Bronchial epithelial cell (primary cell): Measurements from ENCODE around the gene TRAPPC2L. TPM values are rescaled to one million over a fixed set of nuclear protein-coding genes. Genes with fewer than 3 reads are reported as not detected.

Experiments used
- DNase-seq: peaks from one replicate; pipeline ENCODE4 v3.0.0-alpha.2; 2010; ENCODE audit warnings: low read depth
- FAIRE-seq: peaks from 2 replicates; lab custom pipeline; 2011; peaks lifted over from hg19 to GRCh38; lab: Jason Lieb, UNC
- H3K27me3 ChIP-seq: 2 replicates; pipeline ENCODE4 v1.5.1; 2011; ENCODE audit warnings: low read length; ENCODE audit not compliant: control insufficient read depth, insufficient read depth
- H3K36me3 ChIP-seq: 2 replicates; pipeline ENCODE4 v1.5.1; 2011; ENCODE audit warnings: low read length; ENCODE audit not compliant: control insufficient read depth, insufficient read depth
- H3K4me3 ChIP-seq: 2 replicates; pipeline ENCODE4 v1.5.1; 2011; ENCODE audit warnings: mild to moderate bottlenecking, low read depth, low read length, control low read depth
- total RNA-seq: library from RNA; depleted of rRNA; stranded (reverse); fragments of >200 nt; gene quantifications from 2 replicates; pipeline ENCODE4 v1.2.1, GENCODE V29; 2014
- TF ChIP-seq, protein P1 (sequence below): IDR thresholded peaks from 2 replicates; pipeline ENCODE4 v1.5.1; 2011; ENCODE audit warnings: mild to moderate bottlenecking, moderate library complexity, low read length, control low read depth, inconsistent platforms; ENCODE audit not compliant: insufficient read depth, severe bottlenecking

Gene TRAPPC2L
- total RNA-seq, 1 donor from 2014 or later: 65.0 TPM

DNA sequence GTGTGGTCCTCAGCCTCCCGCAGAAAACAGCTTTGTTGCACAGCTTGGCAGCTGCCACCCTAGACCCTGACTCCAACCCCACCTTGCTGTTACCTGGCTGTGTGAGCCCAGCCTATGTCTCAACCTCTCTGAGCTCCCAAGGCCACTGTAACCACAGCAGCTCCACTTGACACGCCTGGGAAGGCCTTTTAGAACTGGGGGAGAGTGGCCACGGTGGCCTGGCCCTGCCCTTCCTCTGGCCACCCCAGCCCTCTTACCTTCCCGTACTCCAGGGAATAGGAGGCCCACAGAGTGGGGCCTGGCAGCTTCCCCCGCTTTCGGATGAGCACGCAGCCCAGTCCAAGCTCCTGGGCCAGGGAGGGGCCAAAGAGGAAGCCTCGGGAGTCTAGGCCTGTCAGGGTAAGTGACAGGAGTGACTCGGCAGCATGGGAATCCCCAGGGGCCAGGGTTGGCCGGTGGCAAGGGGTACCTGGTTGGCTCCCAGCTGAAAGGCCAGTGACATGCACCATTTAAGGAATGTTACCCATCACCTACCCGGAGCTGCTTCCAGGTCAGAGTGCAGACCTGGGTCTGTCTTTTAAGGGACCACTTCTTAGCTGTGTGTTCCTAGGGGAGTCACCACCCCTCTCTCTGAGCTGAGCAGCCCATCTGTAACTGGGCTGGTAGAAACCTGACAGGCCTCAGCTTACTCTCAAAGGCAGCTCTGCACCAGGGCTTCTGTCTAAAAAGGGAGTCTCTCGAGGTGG lies 46.6 kb upstream of the TRAPPC2L start:
- H3K27me3 ChIP-seq: no peaks in the 10 kb centered on the region
- TF ChIP-seq, protein P1, sequence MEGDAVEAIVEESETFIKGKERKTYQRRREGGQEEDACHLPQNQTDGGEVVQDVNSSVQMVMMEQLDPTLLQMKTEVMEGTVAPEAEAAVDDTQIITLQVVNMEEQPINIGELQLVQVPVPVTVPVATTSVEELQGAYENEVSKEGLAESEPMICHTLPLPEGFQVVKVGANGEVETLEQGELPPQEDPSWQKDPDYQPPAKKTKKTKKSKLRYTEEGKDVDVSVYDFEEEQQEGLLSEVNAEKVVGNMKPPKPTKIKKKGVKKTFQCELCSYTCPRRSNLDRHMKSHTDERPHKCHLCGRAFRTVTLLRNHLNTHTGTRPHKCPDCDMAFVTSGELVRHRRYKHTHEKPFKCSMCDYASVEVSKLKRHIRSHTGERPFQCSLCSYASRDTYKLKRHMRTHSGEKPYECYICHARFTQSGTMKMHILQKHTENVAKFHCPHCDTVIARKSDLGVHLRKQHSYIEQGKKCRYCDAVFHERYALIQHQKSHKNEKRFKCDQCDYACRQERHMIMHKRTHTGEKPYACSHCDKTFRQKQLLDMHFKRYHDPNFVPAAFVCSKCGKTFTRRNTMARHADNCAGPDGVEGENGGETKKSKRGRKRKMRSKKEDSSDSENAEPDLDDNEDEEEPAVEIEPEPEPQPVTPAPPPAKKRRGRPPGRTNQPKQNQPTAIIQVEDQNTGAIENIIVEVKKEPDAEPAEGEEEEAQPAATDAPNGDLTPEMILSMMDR: no peak
- FAIRE-seq: no peak
- H3K4me3 ChIP-seq: peak overlapping the region; percentile 89
- peaks cover 12% of the 10 kb centered on the region for H3K36me3 ChIP-seq
- no peak for DNase-seq

DNA sequence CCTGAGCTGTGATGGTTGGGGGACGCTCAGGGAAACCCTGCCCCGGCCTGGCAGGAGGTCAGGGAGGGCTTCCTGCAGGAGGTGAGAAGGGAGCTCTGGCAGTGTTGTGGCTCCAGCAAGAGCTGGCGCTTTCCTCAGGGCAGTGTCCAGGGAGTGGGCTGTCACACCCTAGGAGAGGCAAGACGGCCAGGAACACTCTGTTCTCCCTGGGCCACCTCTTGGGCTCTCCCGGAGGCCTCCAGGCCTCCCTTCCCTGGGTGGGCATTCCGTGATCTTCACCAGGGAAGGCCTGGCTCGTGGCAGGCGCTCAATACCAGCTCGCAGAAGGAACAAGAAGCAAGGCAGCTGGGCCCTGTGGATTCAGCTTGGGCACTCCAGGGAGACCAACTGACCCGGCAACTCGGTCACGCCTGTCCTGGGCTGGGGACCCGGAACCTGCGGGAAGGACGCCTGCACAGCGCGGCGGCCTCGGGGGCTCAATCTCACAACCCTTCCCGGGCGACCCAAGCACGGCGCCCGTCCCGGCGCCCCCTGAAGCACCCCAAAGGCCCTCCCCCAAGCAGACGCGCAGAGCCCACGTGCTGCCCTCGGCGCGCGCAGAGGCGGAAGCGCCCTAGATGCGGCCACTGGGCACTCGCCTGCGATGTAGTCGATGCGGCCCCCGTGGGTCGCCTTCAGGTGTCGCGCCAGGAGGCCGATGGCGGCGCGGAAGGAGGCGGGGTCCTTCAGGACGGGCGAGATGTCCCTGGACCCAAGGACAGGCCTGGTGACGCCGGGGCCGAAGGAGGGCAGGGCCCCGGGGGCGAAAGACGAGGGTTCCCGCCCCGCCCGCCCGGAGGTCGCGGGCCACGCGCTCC lies 45.8 kb upstream of the TRAPPC2L start:
- H3K36me3 ChIP-seq: peaks cover 12% of the 10 kb centered on the region
- TF ChIP-seq, protein P1: no peak
- no peaks in the 10 kb centered on the region for H3K27me3 ChIP-seq
- FAIRE-seq (no peak), DNase-seq (peak; percentile 36)
- peak overlapping the region; percentile 89 for H3K4me3 ChIP-seq

DNA sequence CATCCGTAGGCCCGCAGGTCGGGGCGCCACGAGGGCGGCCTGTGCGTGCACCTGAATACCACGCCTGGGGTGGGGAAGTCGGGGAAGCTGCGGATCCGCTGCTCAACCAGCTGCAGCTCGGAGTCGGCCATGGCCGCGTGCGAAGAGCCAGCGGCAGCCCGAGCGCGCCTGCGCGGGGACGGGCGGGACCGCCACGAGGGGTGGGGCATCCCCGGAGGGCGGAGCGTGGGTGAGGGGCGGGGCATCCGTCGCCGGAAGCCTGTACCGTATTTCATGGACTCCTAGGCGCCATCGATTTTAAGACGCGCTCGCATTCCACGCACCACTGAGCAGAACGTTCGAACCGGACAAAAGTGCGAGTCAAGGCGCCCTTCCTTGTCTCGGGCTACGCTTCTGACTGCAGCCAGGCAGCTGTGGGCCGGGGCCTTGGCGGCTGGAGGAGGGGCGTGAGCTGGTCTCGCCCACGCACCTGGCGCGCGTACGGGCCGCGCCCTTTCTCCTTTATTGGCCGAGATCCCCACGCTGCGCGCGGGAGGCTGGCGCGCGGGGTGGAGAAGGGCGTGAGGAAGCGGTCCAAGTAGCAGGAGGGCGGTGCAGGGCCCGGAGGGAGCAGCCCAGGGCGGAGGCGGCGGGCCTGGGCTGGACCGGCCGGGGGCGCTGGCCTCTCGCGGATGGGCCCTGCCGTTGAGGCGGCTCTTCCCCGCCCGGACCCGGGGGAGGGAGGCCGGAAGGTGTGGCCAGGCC lies 45.0 kb upstream of the TRAPPC2L start, which contains the start of gene APRT:
Gene APRT (minus strand): TSS at position 160 of the 744 bp plus-strand sequence. CDS start 29 bp downstream, at position 131.
- peaks cover 13% of the 10 kb centered on the region for H3K36me3 ChIP-seq
- DNase-seq: peak; percentile 83
- TF ChIP-seq, protein P1: peak; percentile 26
- no peaks in the 10 kb centered on the region for H3K27me3 ChIP-seq
- FAIRE-seq: no peak
- H3K4me3 ChIP-seq: peak within 1 kb of the TSS; percentile 89

DNA sequence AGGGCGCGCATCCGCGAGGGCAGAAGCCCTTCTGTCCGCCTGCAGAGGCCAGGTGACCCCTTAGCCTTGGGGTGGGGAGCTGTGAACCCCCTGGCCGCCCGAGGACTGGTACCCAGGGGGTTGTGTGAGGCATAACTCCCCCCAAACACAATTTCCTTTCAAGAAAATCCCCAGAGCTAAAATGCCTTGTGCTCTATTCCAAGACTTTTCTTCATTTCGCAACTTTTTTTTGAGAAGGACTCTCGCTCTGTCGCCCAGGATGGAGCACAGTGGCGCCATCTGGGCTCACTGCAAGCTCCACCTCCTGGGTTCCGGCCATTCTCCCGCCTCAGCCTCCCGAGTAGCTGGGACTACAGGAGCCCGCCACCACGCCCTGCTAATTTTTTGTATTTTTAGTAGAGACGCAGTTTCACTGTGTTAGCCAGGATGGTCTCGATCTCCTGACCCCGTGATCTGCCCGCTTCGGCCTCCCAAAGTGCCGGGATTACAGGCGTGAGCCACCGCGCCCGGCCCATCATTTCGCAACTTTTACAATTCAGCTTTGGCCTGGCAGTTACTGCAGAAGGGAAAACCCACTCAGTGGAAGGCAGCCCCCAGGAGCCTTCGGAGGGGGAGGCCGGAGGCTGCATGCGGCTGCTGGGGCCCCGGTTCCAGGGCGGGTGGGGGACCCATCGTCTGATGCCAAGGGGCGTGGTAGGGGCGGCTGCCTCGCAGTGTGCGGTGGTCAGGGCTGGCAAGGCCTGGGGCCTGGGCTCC lies 44.2 kb upstream of the TRAPPC2L start:
- DNase-seq (peak; percentile 40), FAIRE-seq (no peak)
- TF ChIP-seq, protein P1: no peak
- H3K36me3 ChIP-seq: peaks cover 13% of the 10 kb centered on the region
- no peaks in the 10 kb centered on the region for H3K27me3 ChIP-seq
- peak overlapping the region; percentile 89 for H3K4me3 ChIP-seq
